IPS-NIHi7 (cell line): ENCODE measurements around the gene GNPTG.

Experiments
- DNase-seq: peaks from one replicate; pipeline ENCODE4 v3.0.0; 2012; ENCODE audit warnings: mixed read lengths; ENCODE audit errors: extremely low spot score

Gene GNPTG

GRCh38 chr16:1333854-1334700, 17.7 kb upstream of the GNPTG start:
- no peak for DNase-seq

GRCh38 chr16:1334739-1335138, 17.0 kb upstream of the GNPTG start:
- DNase-seq, result no peak

GRCh38 chr16:1335211-1335971, 16.3 kb upstream of the GNPTG start:
- DNase-seq, result no peak

- DNase-seq, result no peak
Observed at GRCh38 chr16:1335996-1336395, 15.7 kb upstream of the GNPTG start.

- DNase-seq, result no peak
Observed at GRCh38 chr16:1336619-1337018, 15.1 kb upstream of the GNPTG start.

GRCh38 chr16:1337486-1337885, 14.2 kb upstream of the GNPTG start:
- no peak for DNase-seq

GRCh38 chr16:1338119-1338730, 13.5 kb upstream of the GNPTG start:
- DNase-seq, result peak; percentile 48

GRCh38 chr16:1338855-1339675, 12.7 kb upstream of the GNPTG start:
- no peak for DNase-seq

- no peak for DNase-seq
Observed at GRCh38 chr16:1340730-1341494, 10.8 kb upstream of the GNPTG start.

- no peak for DNase-seq
Observed at GRCh38 chr16:1341495-1342420, 10.0 kb upstream of the GNPTG start.

GRCh38 chr16:1342526-1343427, 9.0 kb upstream of the GNPTG start:
- peak; percentile 100 for DNase-seq

GRCh38 chr16:1343428-1344242, 8.1 kb upstream of the GNPTG start:
- DNase-seq, result no peak

GRCh38 chr16:1344499-1344898, 7.2 kb upstream of the GNPTG start:
- no peak for DNase-seq

GRCh38 chr16:1345087-1345486, 6.6 kb upstream of the GNPTG start:
- no peak for DNase-seq

GRCh38 chr16:1345651-1346421, 5.9 kb upstream of the GNPTG start:
- no peak for DNase-seq

- no peak for DNase-seq
Observed at GRCh38 chr16:1346422-1347285, 5.1 kb upstream of the GNPTG start.
